Karpas-422 (cell line): Measurements from ENCODE around the gene SUGCT. TPM values are rescaled to one million over a fixed set of nuclear protein-coding genes. Genes with fewer than 3 reads are reported as not detected.

Source experiments
- DNase-seq: peaks from one replicate; pipeline ENCODE4 v3.0.0-alpha.2; 2015
- H2AFZ ChIP-seq: fragments of 200-600 bp; sonication (generic); 2 replicates; pipeline ENCODE4 v1.6.1; 2014; ENCODE audit warnings: antibody characterized with exemption, low read length, mixed read lengths
- H3K27ac ChIP-seq: fragments of 200-600 bp; sonication (generic); 2 replicates; pipeline ENCODE4 v1.5.1; 2014; ENCODE audit warnings: mild to moderate bottlenecking, low read length, moderate library complexity
- H3K27me3 ChIP-seq: fragments of 200-600 bp; sonication (generic); 2 replicates; pipeline ENCODE4 v1.6.1; 2014; ENCODE audit warnings: low read length, mixed read lengths
- H3K36me3 ChIP-seq: fragments of 200-600 bp; sonication (generic); 2 replicates; pipeline ENCODE4 v1.6.1; 2014; ENCODE audit warnings: low read length, mixed read lengths; ENCODE audit not compliant: insufficient read depth
- H3K4me1 ChIP-seq: fragments of 200-600 bp; sonication (generic); 2 replicates; pipeline ENCODE4 v1.6.1; 2014; ENCODE audit warnings: mild to moderate bottlenecking, low read length, mixed read lengths
- H3K4me2 ChIP-seq: fragments of 200-600 bp; sonication (generic); 2 replicates; pipeline ENCODE4 v1.6.1; 2014; ENCODE audit warnings: low read length, low read depth, mild to moderate bottlenecking; ENCODE audit not compliant: poor library complexity, severe bottlenecking
- H3K4me3 ChIP-seq: fragments of 200-600 bp; sonication (generic); 2 replicates; pipeline ENCODE4 v1.5.1; 2014; ENCODE audit warnings: mild to moderate bottlenecking, antibody characterized with exemption, low read length, mixed read lengths
- H3K79me2 ChIP-seq: fragments of 200-600 bp; sonication (generic); 2 replicates; pipeline ENCODE4 v1.6.1; 2014; ENCODE audit warnings: mild to moderate bottlenecking, low read length, mixed read lengths
- H3K9ac ChIP-seq: fragments of 200-600 bp; sonication (generic); 2 replicates; pipeline ENCODE4 v1.6.0; 2014; ENCODE audit warnings: low read length
- H3K9me2 ChIP-seq: fragments of 200-600 bp; sonication (generic), shearing (Covaris generic); replicated peaks from 2 replicates; pipeline ENCODE4 v1.6.0; 2014; ENCODE audit warnings: mild to moderate bottlenecking, low read length, moderate library complexity; ENCODE audit not compliant: insufficient read depth
- H3K9me3 ChIP-seq: fragments of 300-700, 200-600 bp; sonication (generic); 2 replicates; pipeline ENCODE4 v1.6.1; 2014; ENCODE audit warnings: low read length, mixed read lengths
- H4K20me1 ChIP-seq: fragments of 200-600 bp; sonication (generic); 2 replicates; pipeline ENCODE4 v1.6.1; 2014; ENCODE audit warnings: mild to moderate bottlenecking, antibody characterized with exemption, low read length, low read depth; ENCODE audit not compliant: insufficient read depth
- total RNA-seq: library from RNA; depleted of rRNA; stranded (reverse); fragments of >200 nt; shearing (Covaris generic); gene quantifications from 2 replicates; pipeline ENCODE4 v1.2.3, GENCODE V29; 2014; ENCODE audit warnings: low replicate concordance

SUGCT gene
- total RNA-seq, 1 experiment from 2014 or later: 0.48 TPM

DNA sequence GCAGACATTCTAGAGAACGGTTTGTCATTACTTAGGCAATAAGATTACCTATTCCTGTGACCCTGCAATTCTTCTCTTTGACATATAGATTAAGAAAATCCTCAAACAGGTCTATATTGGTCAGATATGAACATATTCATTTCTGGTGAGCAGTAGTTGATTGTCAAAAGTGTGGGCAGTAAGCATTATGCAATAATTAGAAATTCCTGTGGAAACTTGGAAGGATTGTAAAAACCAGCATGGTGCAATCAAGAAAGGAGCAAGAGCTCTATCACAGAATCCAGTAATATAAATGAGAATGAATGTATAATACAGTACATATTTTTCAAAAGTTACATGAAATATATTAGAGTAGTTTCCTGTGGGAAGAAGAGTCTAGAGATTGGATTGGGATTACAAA, 406.5 kb downstream of the SUGCT start:
- Histone ChIP-seq H3K4me1 (no peaks in the 10 kb centered on the region), H3K4me2 (no peak overlapping the region), H3K27me3 (no peaks in the 10 kb centered on the region), H3K4me3 (no peak overlapping the region), H4K20me1 (no peaks in the 10 kb centered on the region), H3K79me2 (no peaks in the 10 kb centered on the region), H3K27ac (no peak overlapping the region), H3K9ac (no peak overlapping the region), H3K9me2 (no peaks in the 10 kb centered on the region), H3K36me3 (no peaks in the 10 kb centered on the region), H2AFZ (no peak overlapping the region), H3K9me3 (no peaks in the 10 kb centered on the region)
- DNase-seq: no peak

DNA sequence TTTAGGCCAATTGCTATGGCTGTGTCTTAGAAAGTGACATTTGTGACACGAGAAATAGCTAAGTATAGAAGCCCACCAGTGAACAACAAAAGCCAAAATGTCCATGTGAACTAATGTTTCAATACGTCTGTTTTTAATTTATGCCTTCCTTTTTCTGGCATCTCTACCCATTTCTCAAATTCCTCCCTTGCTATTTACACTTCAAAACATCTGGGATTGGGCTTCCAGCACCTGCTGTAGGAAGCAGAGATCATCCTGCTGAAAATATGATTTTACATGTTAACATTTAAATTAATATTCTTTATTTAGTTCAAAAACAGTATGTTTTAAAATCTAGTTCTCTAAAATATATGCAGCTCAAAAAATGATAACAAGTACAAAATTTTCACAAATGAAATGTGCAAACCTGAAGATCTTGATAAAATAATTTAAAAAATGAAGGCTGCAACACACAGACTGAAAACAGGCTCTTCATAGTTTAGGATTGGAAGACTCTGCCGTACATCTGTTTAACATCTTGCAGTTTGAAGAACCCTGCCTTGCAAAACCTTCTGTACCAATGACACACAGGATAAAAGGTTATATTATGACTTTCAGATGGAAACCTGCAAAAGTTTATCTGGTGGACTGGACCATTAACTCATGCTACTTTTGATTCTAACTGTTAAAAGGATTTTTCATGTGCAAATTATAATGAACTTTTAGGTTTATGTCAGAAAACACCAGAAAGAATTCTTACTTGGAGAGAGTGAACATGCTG, 408.4 kb downstream of the SUGCT start:
- no peak overlapping the region for H3K4me2 ChIP-seq
- H2AFZ ChIP-seq: no peak overlapping the region
- H3K9ac ChIP-seq: no peak overlapping the region
- H4K20me1 ChIP-seq: no peaks in the 10 kb centered on the region
- H3K27me3 ChIP-seq: no peaks in the 10 kb centered on the region
- no peaks in the 10 kb centered on the region for H3K9me3 ChIP-seq
- no peaks in the 10 kb centered on the region for H3K4me1 ChIP-seq
- H3K9me2 ChIP-seq: no peaks in the 10 kb centered on the region
- no peaks in the 10 kb centered on the region for H3K36me3 ChIP-seq
- DNase-seq: no peak
- H3K27ac ChIP-seq: no peak overlapping the region
- H3K79me2 ChIP-seq: no peaks in the 10 kb centered on the region
- H3K4me3 ChIP-seq: no peak overlapping the region

DNA sequence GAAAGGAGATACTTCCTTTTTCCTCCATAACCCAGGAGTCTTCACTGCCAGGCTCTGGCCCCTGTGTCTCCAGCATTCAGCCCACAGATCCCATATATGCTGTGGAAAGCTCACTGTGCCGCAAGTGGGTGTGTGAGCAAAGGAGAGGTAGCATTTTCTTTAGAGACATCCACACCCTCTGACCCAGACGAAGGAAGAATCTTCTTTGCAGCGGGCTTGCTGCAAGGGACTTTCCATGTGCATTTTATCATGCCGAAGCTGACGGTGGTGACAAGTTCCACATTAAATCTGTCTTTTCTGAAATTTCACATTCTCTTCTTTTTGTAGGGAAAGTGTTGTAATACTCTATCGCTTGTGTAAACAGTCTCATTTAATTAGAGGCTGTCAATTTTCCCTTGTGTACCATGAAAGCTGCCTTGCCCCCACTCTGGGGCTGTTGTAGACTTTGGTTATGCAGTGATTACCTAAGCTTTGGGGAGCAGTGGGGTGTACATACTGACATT, 409.5 kb downstream of the SUGCT start:
- no peaks in the 10 kb centered on the region for H4K20me1 ChIP-seq
- H3K79me2 ChIP-seq: no peaks in the 10 kb centered on the region
- no peaks in the 10 kb centered on the region for H3K27me3 ChIP-seq
- H3K4me2 ChIP-seq: no peak overlapping the region
- H3K36me3 ChIP-seq: no peaks in the 10 kb centered on the region
- no peak overlapping the region for H3K4me3 ChIP-seq
- H3K4me1 ChIP-seq: no peaks in the 10 kb centered on the region
- no peaks in the 10 kb centered on the region for H3K9me2 ChIP-seq
- H3K9ac ChIP-seq: no peak overlapping the region
- DNase-seq: no peak
- no peaks in the 10 kb centered on the region for H3K9me3 ChIP-seq
- H2AFZ ChIP-seq: no peak overlapping the region
- no peak overlapping the region for H3K27ac ChIP-seq

DNA sequence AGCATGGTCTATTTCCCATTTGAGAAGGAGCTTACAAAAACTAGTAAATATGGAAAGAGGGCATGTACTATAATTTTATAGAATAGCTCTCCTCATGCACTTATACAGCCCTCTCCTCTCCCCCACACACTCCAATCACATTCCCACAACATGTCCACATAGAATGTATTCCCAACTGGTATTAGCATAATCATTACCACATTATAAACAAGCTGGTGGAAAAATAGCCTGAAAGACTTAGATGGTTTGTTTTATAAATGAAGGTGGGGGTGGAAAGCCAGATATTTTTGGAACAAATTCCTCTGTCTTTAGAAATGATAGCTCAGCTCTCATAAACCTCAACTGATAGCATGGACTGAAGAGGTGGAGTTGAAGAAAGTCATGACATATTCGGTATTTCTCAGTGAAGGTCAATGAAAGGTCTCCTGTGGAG, 410.1 kb downstream of the SUGCT start:
- H3K4me3 ChIP-seq: no peak overlapping the region
- no peak for DNase-seq
- H3K9me3 ChIP-seq: no peaks in the 10 kb centered on the region
- H3K4me2 ChIP-seq: no peak overlapping the region
- H4K20me1 ChIP-seq: no peaks in the 10 kb centered on the region
- no peaks in the 10 kb centered on the region for H3K4me1 ChIP-seq
- H3K27me3 ChIP-seq: no peaks in the 10 kb centered on the region
- no peaks in the 10 kb centered on the region for H3K36me3 ChIP-seq
- H3K9ac ChIP-seq: no peak overlapping the region
- H3K27ac ChIP-seq: no peak overlapping the region
- H3K9me2 ChIP-seq: no peaks in the 10 kb centered on the region
- H3K79me2 ChIP-seq: no peaks in the 10 kb centered on the region
- no peak overlapping the region for H2AFZ ChIP-seq

DNA sequence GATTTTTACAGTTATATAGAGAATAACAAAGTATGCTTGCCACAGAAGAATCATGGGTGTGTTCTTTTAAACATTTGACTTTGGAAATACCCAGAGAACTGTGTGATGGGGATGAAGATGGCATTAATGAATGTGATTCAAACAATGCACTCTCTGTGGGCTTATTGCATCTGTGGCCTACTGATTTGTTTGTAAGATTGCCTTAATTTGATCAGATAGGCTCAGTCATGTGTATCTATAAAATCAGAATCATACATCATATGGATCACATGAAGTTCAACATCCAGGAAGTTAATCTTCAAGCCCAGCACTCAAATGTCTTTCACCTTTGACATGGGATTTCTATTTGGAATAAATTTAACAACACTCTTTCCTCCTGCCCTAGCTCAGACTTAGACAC, 410.9 kb downstream of the SUGCT start:
- Histone ChIP-seq H3K9me2 (no peaks in the 10 kb centered on the region), H2AFZ (no peak overlapping the region), H3K9ac (no peak overlapping the region), H3K9me3 (no peaks in the 10 kb centered on the region), H3K4me3 (no peak overlapping the region), H3K27ac (no peak overlapping the region), H3K4me2 (no peak overlapping the region), H4K20me1 (no peaks in the 10 kb centered on the region), H3K79me2 (no peaks in the 10 kb centered on the region), H3K36me3 (no peaks in the 10 kb centered on the region), H3K4me1 (no peaks in the 10 kb centered on the region), H3K27me3 (no peaks in the 10 kb centered on the region)
- no peak for DNase-seq

DNA sequence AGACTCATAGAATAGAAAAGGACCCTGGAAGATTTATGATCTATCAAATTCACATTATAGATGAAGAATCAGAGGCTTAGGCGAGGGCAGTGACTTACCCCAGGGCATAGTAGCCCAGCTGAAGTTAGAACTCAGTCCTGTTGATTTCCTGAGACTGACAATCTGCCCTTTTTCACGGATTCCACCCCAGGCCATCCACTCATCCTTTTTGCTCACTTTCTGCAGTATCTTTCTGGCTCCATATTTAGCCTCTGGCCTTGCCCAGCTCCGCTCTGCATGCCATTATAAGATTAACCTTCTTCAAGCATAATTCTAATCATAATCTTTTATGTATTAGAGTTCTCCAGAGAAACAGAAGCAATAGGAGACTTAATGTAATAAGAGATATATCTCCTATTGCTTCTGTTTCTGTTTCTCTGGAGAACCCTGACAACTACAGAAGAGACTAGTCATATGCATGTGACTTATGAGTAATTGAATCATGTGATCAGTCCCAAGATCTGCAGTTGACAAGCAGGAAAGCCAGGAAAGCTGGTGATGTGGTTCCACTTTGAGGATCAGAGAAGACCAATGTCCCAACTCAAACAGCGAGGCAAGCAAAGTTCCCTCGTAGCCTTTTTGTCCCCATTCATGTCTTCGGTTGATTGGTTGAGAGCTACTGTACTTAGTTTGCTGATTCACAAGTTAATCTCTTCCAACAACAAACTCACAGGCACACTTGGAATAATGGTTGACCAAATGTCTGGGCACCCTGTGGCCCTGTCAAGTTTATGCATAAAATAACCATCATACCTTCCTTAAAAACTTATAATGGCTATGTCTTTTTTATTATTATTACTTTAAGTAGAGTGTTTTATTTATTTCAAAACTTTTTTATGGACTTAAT, 412.1 kb downstream of the SUGCT start:
- no peaks in the 10 kb centered on the region for H3K4me1 ChIP-seq
- no peaks in the 10 kb centered on the region for H3K9me3 ChIP-seq
- no peaks in the 10 kb centered on the region for H3K27me3 ChIP-seq
- H3K79me2 ChIP-seq: no peaks in the 10 kb centered on the region
- no peaks in the 10 kb centered on the region for H4K20me1 ChIP-seq
- H2AFZ ChIP-seq: no peak overlapping the region
- DNase-seq: no peak
- no peak overlapping the region for H3K27ac ChIP-seq
- H3K36me3 ChIP-seq: no peaks in the 10 kb centered on the region
- no peak overlapping the region for H3K4me2 ChIP-seq
- H3K9ac ChIP-seq: no peak overlapping the region
- H3K9me2 ChIP-seq: no peaks in the 10 kb centered on the region
- no peak overlapping the region for H3K4me3 ChIP-seq

DNA sequence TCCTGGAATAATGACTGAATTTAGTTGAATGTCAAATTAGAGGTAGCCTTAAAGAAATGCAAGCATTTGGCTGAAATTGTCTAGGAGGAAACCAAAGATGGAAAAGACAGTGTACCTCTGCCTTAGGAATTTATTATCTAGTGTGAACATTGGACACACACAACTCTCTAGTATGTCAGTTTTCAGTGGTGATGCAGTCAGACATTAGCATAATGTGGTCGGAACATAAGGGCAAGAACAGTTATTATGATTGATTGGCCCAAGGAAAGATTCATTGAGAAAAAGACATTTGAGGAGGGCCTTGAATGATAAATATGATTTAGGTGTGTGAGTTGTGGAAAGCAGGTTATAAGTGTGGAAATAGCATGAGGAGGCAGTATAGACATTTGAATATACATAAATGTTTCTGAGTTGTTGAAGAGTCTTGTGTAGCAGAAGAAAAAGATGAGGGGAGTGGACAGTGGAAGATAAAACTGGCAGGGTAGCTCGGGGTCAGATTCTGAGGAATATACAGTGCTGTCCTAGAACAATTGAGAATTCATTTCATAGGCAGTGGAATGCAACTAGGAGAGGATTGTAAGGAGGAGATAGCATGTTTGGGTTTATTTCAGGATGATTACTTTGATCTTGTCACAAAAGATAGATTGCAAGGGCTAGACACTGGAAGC, 414.7 kb downstream of the SUGCT start:
- no peak for DNase-seq
- Histone ChIP-seq H2AFZ (no peak overlapping the region), H3K9ac (no peak overlapping the region), H3K27me3 (no peaks in the 10 kb centered on the region), H3K4me2 (no peak overlapping the region), H3K4me3 (no peak overlapping the region), H3K9me2 (no peaks in the 10 kb centered on the region), H3K9me3 (no peaks in the 10 kb centered on the region), H4K20me1 (no peaks in the 10 kb centered on the region), H3K4me1 (no peaks in the 10 kb centered on the region), H3K79me2 (no peaks in the 10 kb centered on the region), H3K36me3 (no peaks in the 10 kb centered on the region), H3K27ac (no peak overlapping the region)
